Measurements from ENCODE around the gene CENPL.

- no peak for TF ChIP-seq USF2 (IDR thresholded peaks at IDR 0.05; ENCODE audit: low read depth, low read length)
- no peak for TF ChIP-seq CTCF (conservative IDR thresholded peaks at IDR 0.05; ENCODE audit: low read depth, low read length)
Observed at GRCh38 chr1:173866413-173867115, 41.9 kb upstream of the CENPL start.
